ENCODE measurements around the gene SHB. TPM values are rescaled to one million over a fixed set of nuclear protein-coding genes. Genes with fewer than 3 reads are reported as not detected.
A peak's percentile ranks its signal among the peaks of the same experiment; 100 is the strongest.

The SHB gene
- total and polyA plus RNA-seq, 2 of the 13 experiments (the other 11 are each of a cell fraction or from before 2014, with no cell fraction given): 19.4 to 20.7 TPM

- no peak for TF ChIP-seq HMG20A (CRISPR knock-in tag; IDR thresholded peaks at IDR 0.05; ENCODE audit: borderline replicate concordance)
- no peak for TF ChIP-seq YY1 (IDR thresholded peaks at IDR 0.05; ENCODE audit: insufficient read depth, insufficient replicate concordance, low read depth, low read length)
- TF ChIP-seq DMAP1 (CRISPR knock-in tag; IDR thresholded peaks at IDR 0.05): no peak
- no peak for TF ChIP-seq CEBPB (IDR thresholded peaks at IDR 0.05; ENCODE audit: borderline replicate concordance, low read depth, low read length)
- no peak for TF ChIP-seq FUBP1 (CRISPR knock-in tag; IDR thresholded peaks at IDR 0.05; ENCODE audit: borderline replicate concordance)
- no peak for TF ChIP-seq ZFP37 (CRISPR knock-in tag; IDR thresholded peaks at IDR 0.05; ENCODE audit: borderline replicate concordance)
- no peak for TF ChIP-seq MIER3 (CRISPR knock-in tag; IDR thresholded peaks at IDR 0.05; ENCODE audit: borderline replicate concordance)
- no peak for TF ChIP-seq ZNF10 (CRISPR knock-in tag; IDR thresholded peaks at IDR 0.05; ENCODE audit: borderline replicate concordance, low read depth)
- no peak for TF ChIP-seq MED13 (CRISPR knock-in tag; IDR thresholded peaks at IDR 0.05)
- TF ChIP-seq TBP (CRISPR knock-in tag; IDR thresholded peaks at IDR 0.05): no peak
- TF ChIP-seq ZKSCAN1 (IDR thresholded peaks at IDR 0.05; ENCODE audit: low read length): no peak
- TF ChIP-seq RORA (CRISPR knock-in tag; IDR thresholded peaks at IDR 0.05): no peak
- TF ChIP-seq ZNF138 (CRISPR knock-in tag; IDR thresholded peaks at IDR 0.05; ENCODE audit: low read depth): no peak
- no peak for TF ChIP-seq ZNF672 (CRISPR knock-in tag; IDR thresholded peaks at IDR 0.05)
- no peak for TF ChIP-seq ZNF333 (CRISPR knock-in tag; IDR thresholded peaks at IDR 0.05; ENCODE audit: borderline replicate concordance)
- TF ChIP-seq RFXANK (CRISPR knock-in tag; IDR thresholded peaks at IDR 0.05): no peak
- no peak for TF ChIP-seq NR1H2 (CRISPR knock-in tag; IDR thresholded peaks at IDR 0.05; ENCODE audit: borderline replicate concordance, low read depth)
- 0 out of 2 replicates have a peak, but pooled peaks have one; percentile 46 for TF ChIP-seq DZIP1 (CRISPR knock-in tag; IDR thresholded peaks at IDR 0.05)
- TF ChIP-seq MAFK (conservative IDR thresholded peaks at IDR 0.05 in 1 of 2, IDR thresholded peaks at IDR 0.05 in 1 of 2; ENCODE audit: low read length in 2 of 2): no peak
- TF ChIP-seq CENPT (CRISPR knock-in tag; IDR thresholded peaks at IDR 0.05; ENCODE audit: low read depth): no peak
- TF ChIP-seq ZNF720 (CRISPR knock-in tag; IDR thresholded peaks at IDR 0.05): no peak
- TF ChIP-seq ZNF605 (CRISPR knock-in tag; IDR thresholded peaks at IDR 0.05): peak; percentile 71; the same call in 1 of the 2 replicates
- TF ChIP-seq FOXK1 (CRISPR knock-in tag; IDR thresholded peaks at IDR 0.05; ENCODE audit: borderline replicate concordance, low read depth): no peak
- no peak for TF ChIP-seq KDM5A (IDR thresholded peaks at IDR 0.05; ENCODE audit: borderline replicate concordance, low read length)
- TF ChIP-seq ZSCAN30 (CRISPR knock-in tag; IDR thresholded peaks at IDR 0.05): no peak
- no peak for TF ChIP-seq SP1 (IDR thresholded peaks at IDR 0.05)
- TF ChIP-seq SP1 (CRISPR knock-in tag; IDR thresholded peaks at IDR 0.05): no peak
- TF ChIP-seq GABPB1 (CRISPR knock-in tag; IDR thresholded peaks at IDR 0.05): no peak
Measured at GRCh38 chr9:38009035-38009501, 60.0 kb downstream of the SHB start (continued).

Measured in HepG2 (cell line).